GM12874 (cell line): ENCODE measurements around the gene CGNL1.

Experiments used
- CTCF ChIP-seq: IDR thresholded peaks from 2 replicates; pipeline ENCODE4 v1.5.1; 2011; ENCODE audit warnings: low read depth, mild to moderate bottlenecking, control low read depth, low read length, moderate library complexity; ENCODE audit not compliant: insufficient read depth

CGNL1 gene

GRCh38 chr15:57589754-57590153, 213.4 kb downstream of the CGNL1 start:
- TF ChIP-seq CTCF, result no peak

DNA sequence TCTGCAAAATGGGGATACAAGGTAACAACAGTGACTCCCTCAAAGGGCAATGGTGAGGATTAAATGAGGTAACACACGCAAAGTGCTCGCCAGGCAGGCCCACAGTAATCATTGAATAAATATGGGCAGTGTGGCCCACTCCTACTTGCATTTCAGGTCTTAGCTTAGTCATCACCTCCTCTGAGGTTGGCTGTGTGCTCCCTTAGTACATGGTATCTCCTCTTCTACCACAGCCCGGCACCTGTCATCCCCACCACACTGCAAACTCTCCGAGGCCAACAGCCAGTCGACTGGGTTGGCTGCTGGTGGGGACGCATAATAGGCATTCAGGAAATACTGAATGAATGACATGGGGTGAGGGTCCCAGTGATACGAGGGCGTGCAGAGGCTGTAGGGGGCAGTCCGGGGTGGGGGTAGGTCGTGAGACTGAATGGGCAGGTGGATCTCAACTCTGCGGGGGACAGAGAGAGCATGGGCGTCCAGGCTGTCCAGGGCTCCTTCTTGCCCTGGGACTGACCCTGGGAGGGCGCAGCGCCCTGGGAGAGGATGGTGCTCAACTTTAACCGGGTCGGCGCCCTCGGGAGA, 215.0 kb downstream of the CGNL1 start:
- no peak for TF ChIP-seq CTCF

- TF ChIP-seq CTCF, result no peak
Observed at GRCh38 chr15:57591822-57592367, 215.6 kb downstream of the CGNL1 start, which contains the start of gene MYZAP. Gene MYZAP (plus strand): TSS chr15:57591904. CDS start chr15:57592035, 131 bp downstream.

DNA sequence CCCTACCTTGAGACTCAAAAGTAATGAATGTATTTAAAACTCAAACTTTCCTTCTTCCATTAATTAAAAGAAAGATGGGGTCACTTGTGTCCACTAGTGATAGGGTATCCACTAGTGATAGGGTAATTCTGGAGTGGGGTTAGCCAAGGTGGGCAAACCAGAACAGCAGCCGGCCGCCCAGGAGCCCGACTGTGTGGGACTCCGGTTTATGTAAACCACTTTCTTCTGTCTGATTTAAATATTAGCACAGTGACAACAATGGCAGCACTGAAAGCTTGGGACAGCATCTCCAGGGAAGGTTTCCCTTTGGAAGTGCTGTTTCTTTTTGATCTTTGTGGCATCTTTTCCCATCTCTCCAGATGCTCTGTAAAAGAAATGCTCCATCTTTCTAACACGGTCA, 216.1 kb downstream of the CGNL1 start:
- TF ChIP-seq CTCF, result no peak

- no peak for TF ChIP-seq CTCF
Observed at GRCh38 chr15:57592836-57593420, 216.6 kb downstream of the CGNL1 start.

DNA sequence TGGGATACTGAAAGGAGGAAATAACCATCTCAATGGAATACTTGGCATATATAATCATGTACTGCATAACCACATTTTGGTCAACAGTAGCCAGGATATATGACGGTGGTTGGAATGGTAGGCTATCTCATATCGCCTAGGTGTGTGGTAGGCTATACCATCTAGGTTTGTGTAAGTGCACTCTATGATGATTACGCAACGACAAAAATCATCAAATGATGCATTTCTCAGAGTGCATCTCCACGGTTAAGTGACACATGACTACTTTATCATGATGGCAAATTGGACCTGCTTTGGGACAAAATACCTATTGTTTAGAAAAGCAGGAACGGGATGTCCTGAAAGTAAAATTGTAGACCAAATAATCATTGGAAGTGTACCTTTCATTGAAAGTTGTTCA, 218.2 kb downstream of the CGNL1 start:
- TF ChIP-seq CTCF, result no peak

GRCh38 chr15:57595011-57595866, 218.9 kb downstream of the CGNL1 start:
- no peak for TF ChIP-seq CTCF
